ENCODE results near the gene SYT9.

Gene SYT9

DNA sequence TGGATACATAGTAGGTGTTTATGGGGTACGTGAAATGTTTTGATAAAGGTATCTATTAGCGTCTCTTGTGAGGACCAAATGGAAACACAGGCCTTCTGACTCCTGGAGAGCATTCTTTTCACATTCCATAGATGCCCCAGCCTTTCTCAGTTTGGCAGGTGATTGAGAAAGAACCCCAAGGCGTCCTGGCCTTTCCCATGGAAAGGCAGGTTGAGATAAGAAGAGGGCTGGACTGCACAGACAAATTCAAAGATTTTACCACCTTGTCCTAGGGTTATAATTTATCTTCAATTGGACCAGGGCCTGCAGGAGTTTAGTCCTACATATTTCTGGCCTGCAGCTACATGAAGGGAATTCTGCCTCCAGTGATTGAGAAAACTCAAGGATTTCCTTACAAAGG, 232.9 kb downstream of the SYT9 start:
- DNase-seq: no peak

DNA sequence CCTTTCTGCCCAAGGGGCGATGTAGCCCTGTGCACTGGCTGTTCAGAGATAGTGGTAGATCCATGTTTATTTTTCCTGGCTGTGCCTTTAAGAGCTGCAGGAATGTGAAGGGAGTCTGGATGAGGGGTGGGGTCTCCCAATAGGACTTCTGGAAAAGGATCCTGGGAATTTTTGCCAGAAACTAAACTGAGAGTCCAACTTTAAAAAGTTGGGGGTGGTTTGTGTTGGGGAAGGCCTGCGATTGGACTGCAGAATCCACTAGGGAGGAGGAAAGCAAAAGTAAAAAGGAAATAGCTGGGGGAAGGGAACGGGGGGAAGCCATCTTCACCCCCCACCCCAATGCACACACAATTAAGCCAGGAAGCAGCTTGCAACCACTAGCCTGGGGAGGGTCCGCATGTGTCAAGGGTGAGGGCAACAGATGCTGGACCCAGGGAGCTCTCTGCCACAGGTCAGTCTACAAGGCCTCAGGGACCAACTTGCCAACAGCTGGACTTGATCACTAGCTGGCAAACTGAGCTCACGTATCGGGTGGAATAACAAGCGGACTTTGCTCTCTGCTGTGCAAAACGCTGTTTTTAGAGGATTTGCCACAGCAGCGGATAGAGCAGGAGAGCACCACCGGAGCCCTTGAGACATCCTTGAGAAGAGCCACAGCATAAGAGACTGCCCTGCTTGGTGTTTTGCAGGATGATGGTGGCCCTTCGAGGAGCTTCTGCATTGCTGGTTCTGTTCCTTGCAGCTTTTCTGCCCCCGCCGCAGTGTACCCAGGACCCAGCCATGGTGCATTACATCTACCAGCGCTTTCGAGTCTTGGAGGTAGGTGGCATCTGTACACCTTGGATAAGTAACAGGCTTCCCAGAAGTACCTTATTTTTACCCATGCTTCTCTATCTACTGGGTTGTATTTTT, 233.7 kb downstream of the SYT9 start, which contains the start of gene OLFML1:
Gene OLFML1, plus strand, starts transcription at position 321 of the 912 bp plus-strand sequence. Its CDS starts 370 bp downstream, at position 691.
- DNase-seq: peak; percentile 81

GRCh38 chr11:7486098-7486780, 234.5 kb downstream of the SYT9 start:
- no peak for DNase-seq

DNA sequence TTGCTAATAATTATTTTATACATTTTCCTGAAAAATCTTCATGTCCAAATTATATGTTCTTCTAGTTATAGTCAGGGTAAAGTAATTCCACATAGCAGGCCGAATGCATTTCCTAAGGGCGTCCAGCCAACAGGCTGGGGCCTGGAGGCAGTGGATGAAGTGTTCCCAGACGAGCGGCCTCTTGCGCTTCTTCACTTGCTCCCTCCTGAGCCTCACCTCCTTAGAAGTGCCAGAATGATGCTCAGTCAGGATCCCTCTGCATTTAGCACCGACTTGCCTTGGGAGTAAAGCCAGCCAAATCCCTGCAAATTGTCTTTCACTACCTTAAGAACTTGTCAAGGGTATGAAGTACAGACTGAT, 235.1 kb downstream of the SYT9 start:
- DNase-seq: peak; percentile 78

DNA sequence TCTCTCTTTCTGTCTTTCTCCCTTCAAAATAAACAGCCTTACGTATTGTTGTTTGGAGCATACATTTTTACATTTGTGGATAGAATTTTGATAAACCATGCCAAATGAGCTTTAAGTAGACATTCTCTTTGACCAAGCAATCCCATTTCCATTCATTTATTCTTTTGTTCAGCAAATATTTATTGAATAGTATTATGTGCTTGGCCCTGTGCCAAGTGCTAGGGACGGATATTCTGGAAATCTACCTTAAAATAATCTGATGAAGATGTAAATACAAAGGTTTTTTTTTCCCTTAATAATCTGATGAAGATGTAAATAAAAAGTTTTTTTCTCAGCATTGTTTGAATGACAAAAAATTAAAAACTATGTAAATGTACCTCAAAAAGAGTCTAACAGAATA, 235.7 kb downstream of the SYT9 start:
- no peak for DNase-seq

DNA sequence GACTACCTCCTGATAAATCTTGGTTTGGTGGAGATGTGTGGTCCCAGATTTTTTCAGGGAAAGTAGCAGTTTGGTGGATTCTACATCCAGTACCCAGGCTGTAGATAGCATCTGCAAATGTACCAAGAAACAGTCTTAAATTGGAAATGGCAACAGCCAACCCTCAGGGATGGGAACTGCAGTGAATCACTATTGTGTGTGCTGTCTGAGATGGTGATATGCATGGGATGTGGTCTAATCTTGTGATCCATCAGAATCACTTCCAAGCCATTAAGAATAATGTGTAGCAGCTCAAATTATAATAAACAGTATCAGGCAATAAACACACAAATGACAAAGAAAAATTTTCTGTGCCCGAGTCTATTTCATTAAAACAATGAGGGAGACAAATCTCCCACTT, 237.0 kb downstream of the SYT9 start:
- DNase-seq: no peak

GRCh38 chr11:7489376-7489775, 237.7 kb downstream of the SYT9 start:
- no peak for DNase-seq

DNA sequence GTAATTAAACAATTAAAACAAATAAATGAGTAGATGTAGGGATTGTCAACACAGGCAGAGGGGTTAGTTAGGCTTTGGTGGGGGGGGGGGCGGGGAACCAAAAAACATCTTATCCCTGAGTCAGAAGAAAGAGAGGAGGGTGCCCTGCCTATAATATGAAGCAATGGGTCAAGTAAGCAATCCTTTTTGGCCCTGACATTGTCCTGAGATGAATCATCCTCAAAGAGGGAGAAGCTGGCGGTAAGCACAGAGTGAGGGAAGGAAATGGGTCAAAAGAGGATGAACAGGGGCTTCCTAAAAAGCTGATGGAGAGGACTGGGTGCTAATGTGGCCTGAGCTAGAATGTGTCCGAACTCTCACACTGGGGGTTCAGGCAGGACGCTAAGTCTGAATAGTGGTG, 238.3 kb downstream of the SYT9 start:
- no peak for DNase-seq

GRCh38 chr11:7490535-7490934, 238.8 kb downstream of the SYT9 start:
- DNase-seq: no peak

DNA sequence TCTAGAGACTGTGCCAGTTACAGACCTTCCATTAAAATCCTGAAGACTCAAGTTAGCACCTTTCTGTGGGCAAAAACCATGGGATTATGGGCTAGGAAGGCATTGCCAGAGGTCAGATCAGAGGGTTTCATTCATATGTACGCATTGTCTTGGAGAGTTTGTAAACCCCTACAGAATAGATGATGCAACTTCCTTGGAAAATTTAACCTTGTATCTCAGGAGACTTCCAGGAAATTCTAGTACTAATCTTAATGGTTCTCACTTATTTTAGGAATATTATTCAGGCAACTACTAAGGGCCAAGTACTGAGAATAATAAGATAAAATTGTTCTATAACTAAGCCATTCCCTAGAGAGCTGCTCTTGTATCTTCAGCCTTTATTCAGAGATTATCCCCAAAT, 240.5 kb downstream of the SYT9 start:
- no peak for DNase-seq

GRCh38 chr11:7493670-7494069, 242.0 kb downstream of the SYT9 start:
- DNase-seq: no peak

DNA sequence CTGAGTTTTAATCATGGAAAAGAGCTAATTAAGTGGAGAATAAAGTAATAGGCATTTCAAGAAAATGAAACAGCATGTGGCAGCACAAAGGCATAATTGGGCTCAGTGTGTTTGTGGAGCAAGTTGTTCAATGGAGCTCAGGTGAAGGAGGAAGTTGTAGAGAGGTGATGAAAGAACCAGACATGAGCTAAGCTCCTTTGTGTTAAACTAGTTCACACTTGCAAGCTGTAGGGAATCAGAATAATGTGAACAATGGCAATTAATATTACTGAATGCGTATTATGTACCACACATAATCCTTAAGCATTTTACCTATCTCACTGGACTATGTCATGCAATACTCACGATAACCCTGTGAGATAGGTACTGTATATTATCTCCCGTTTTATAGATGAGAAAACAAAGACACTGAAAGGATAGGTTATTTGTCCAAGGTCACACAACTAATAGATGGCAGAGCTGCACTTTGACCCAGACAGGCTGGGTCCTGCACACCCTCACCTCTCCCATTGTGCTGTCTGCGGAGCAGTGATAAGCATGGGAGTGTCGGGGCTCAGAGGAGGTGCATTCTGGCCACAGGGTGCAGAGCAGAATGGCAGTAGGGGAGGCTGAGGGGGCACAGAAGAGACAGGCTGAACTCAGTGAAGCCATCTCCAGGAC, 242.5 kb downstream of the SYT9 start:
- no peak for DNase-seq

DNA sequence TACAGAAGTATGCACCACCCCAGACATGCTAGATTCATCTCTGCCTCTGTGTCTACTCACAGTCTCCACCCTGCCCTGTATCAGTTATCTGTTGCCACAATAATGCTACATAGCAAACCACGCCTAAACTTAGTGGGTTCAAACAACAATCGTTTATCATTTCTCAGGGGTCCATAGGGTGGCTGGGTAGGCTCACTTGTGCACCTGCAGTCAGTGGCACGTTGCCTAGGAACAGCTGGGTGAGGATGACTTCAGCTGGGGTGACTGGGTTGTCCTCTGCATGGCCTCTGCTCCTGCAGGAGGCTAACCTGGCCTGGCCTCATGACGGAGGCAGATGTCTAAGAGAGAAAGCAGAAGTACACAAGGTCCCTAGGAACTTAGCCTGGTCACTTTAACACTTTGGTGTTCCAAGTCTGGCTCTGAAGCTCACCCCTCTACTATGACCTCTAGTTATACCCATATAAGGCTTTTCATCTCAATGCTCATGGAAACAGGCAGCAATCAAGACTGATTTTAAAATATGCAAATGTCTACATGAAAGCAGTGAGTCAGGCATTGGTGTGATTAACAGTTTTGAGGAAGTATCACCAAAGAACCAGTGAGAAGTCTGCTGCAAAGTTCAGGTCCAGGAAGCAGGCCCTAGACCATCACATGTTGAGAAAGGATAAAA, 244.3 kb downstream of the SYT9 start:
- no peak for DNase-seq

GRCh38 chr11:7498193-7498592, 246.5 kb downstream of the SYT9 start:
- DNase-seq: no peak

DNA sequence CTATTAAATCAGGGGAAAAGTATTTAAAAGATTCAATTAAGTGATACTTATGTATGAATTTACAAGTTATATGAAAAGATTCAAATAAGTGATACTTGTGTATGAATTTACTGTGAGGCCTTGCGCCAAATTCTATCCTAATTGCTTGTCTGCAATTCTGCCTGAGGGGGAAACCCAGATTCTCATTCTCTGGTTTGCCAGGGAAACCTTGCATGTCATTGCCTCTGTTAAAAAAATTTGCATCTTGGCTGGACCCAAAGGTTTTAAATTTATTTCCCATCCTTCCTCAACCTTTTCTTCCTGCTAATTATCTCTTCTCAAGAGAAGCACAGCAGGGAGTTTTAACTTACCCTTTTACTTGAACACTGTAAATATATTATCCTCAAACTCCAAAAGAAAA, 247.4 kb downstream of the SYT9 start:
- DNase-seq: no peak

GRCh38 chr11:7500251-7500650, 248.5 kb downstream of the SYT9 start:
- DNase-seq: no peak

- DNase-seq: no peak
Measured at GRCh38 chr11:7501251-7501650, 249.5 kb downstream of the SYT9 start.

DNA sequence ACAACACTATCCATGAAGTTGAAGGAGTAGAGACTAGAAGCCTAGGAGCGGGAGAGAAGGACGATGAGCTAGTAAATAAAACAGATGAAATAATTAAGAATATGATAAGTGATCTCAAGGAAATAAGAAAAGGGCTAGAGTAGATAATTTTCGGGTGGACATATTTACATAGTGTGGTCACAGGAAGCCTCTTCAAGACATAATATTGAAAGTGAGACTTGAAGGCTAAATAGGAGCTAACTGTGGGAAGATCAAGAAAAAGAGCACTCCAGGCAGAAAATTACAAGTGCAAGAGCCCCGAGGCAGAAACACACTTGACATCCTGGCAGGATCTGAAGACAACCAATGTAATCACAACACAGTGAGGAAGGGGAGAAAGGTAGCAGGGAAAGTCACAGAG, 250.2 kb downstream of the SYT9 start:
- DNase-seq: no peak

DNA sequence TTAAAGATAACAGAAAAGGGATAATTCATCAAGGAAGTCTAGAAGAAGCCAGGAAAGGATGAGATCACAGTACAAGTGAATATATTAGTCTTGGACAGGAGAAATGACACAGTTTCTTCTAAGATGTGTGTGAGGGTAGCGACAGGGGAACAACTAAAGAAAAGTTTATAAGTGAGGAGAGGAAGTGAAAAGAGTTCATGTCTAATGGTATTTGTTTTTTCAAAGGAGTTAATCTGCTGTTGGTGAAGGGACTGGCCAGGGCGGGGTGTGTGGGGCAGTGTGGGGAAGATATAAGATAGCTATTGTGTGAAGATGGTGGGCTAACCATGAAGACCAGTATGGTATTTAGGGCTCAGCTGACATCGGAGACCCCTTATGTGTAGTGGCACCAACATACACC, 254.5 kb downstream of the SYT9 start:
- DNase-seq: no peak

- DNase-seq: no peak
Measured at GRCh38 chr11:7508087-7508486, 256.4 kb downstream of the SYT9 start.

- DNase-seq: no peak
Measured at GRCh38 chr11:7509966-7510365, 258.3 kb downstream of the SYT9 start.

DNA sequence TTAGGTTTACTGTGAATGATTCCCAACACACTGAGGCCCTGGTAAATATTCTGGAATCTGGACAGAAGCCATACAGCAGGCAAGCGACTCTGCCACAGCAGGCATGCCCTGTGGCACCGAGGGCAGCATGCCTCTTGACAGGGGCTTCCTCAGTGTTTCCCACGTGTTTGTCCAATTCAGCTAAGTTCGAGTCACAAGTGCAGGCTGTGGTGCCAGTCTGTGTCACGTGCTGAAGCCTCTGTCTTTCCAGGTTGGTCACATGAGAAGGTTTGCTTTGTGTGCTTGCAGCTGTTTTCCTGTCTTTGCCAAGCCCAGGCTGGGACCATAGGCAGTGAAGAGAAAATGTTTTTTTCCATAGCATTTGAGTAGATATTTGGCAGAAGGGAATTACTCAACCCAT, 259.7 kb downstream of the SYT9 start:
- DNase-seq: peak; percentile 82
